Hematopoietic multipotent progenitor cell treated with erythropoietin and hydrocortisone succinate and interleukin-3 and kit ligand, for 4 days (in vitro differentiated cells): ENCODE data around the gene PARG.
A peak's percentile ranks its signal among the peaks of the same experiment; 100 is the strongest.
"Not testable (repeated sequence)": the region's sequence is repeated elsewhere in the genome, so short reads cannot be mapped to it uniquely, and the experiment has no call there.

ENCODE experiments used
- DNase-seq: peaks from one replicate; pipeline ENCODE4 v3.0.0-alpha.2; 2015

Gene PARG

GRCh38 chr10:49941447-49942338, at the start of gene PARG, which contains the start of gene TIMM23B:
Gene PARG (minus strand): TSS chr10:49942027. CDS start chr10:49941725, 302 bp downstream.
Gene TIMM23B (plus strand): TSS chr10:49942053. CDS start chr10:49942195, 142 bp downstream.
- DNase-seq, result peak; percentile 92

GRCh38 chr10:49988376-49988775, 46.5 kb upstream of the PARG start, which contains the start of gene AGAP6:
Gene AGAP6 (plus strand): TSS chr10:49988406. CDS start chr10:49988716, 310 bp downstream.
- DNase-seq, result not testable (repeated sequence)

GRCh38 chr10:49987207-49987606, 45.4 kb upstream of the PARG start:
- DNase-seq, result not testable (repeated sequence)

- DNase-seq, result not testable (repeated sequence)
Observed at GRCh38 chr10:49977756-49978155, 35.9 kb upstream of the PARG start.

GRCh38 chr10:49972094-49972493, 30.3 kb upstream of the PARG start:
- DNase-seq, result not testable (repeated sequence)

- DNase-seq, result not testable (repeated sequence)
Observed at GRCh38 chr10:49971466-49971865, 29.6 kb upstream of the PARG start.

GRCh38 chr10:49970331-49970857, 28.6 kb upstream of the PARG start:
- DNase-seq, result not testable (repeated sequence)

GRCh38 chr10:49953122-49953521, 11.3 kb upstream of the PARG start:
- DNase-seq, result peak; percentile 30

- DNase-seq, result not testable (repeated sequence)
Observed at GRCh38 chr10:49952006-49952405, 10.2 kb upstream of the PARG start.

GRCh38 chr10:49948737-49949136, 6.9 kb upstream of the PARG start:
- not testable (repeated sequence) for DNase-seq

GRCh38 chr10:49948142-49948541, 6.3 kb upstream of the PARG start:
- not testable (repeated sequence) for DNase-seq

- DNase-seq, result peak; percentile 63
Observed at GRCh38 chr10:49943607-49944006, 1.8 kb upstream of the PARG start.

- peak; percentile 20 for DNase-seq
Observed at GRCh38 chr10:49942339-49942705, 495 bp upstream of the PARG start.

GRCh38 chr10:49931959-49932728, 9.7 kb downstream of the PARG start:
- DNase-seq, result not testable (repeated sequence)

GRCh38 chr10:49931276-49931675, 10.6 kb downstream of the PARG start:
- DNase-seq, result peak; percentile 8

- DNase-seq, result not testable (repeated sequence)
Observed at GRCh38 chr10:49923572-49923971, 18.3 kb downstream of the PARG start.

GRCh38 chr10:49922041-49922440, 19.8 kb downstream of the PARG start:
- not testable (repeated sequence) for DNase-seq

GRCh38 chr10:49917927-49918326, 23.9 kb downstream of the PARG start:
- DNase-seq, result not testable (repeated sequence)

- DNase-seq, result not testable (repeated sequence)
Observed at GRCh38 chr10:49916451-49916850, 25.4 kb downstream of the PARG start.

GRCh38 chr10:49910295-49910694, 31.5 kb downstream of the PARG start:
- DNase-seq, result not testable (repeated sequence)

GRCh38 chr10:49908290-49909080, 33.3 kb downstream of the PARG start:
- DNase-seq, result not testable (repeated sequence)

GRCh38 chr10:49903829-49904228, 38.0 kb downstream of the PARG start:
- DNase-seq, result not testable (repeated sequence)
